GM21526 (cell line): ENCODE data around the gene MMP19.

Experiments used
- ATAC-seq: cut with Tn5 transposase; IDR thresholded peaks from one replicate; pipeline ENCODE4 v1.9.1; 2021; ENCODE audit warnings: moderate library complexity; ENCODE audit not compliant: unreplicated experiment, low FRiP score

MMP19 gene

GRCh38 chr12:55816881-55817344 is 25.8 kb downstream of the MMP19 start:
- ATAC-seq = no peak

GRCh38 chr12:55815473-55815872 is 27.3 kb downstream of the MMP19 start:
- no peak for ATAC-seq

GRCh38 chr12:55814257-55814656 is 28.5 kb downstream of the MMP19 start:
- ATAC-seq = no peak

GRCh38 chr12:55812088-55812487 is 30.6 kb downstream of the MMP19 start:
- no peak for ATAC-seq

- ATAC-seq = no peak
Observed at GRCh38 chr12:55809274-55809673, 33.5 kb downstream of the MMP19 start.

GRCh38 chr12:55806982-55807381 is 35.8 kb downstream of the MMP19 start:
- ATAC-seq = no peak

GRCh38 chr12:55797550-55797949 is 45.2 kb downstream of the MMP19 start:
- no peak for ATAC-seq

- ATAC-seq = no peak
Observed at GRCh38 chr12:55797068-55797467, 45.7 kb downstream of the MMP19 start.

- no peak for ATAC-seq
Observed at GRCh38 chr12:55795950-55796349, 46.8 kb downstream of the MMP19 start.

GRCh38 chr12:55789893-55790292 is 52.8 kb downstream of the MMP19 start:
- no peak for ATAC-seq

GRCh38 chr12:55789171-55789570 is 53.6 kb downstream of the MMP19 start:
- no peak for ATAC-seq

- no peak for ATAC-seq
Observed at GRCh38 chr12:55788546-55788945, 54.2 kb downstream of the MMP19 start.
